Activated T-helper 1 cell treated with Interleukin-2 at 50 U/mL for 16 hours (primary cell): ENCODE results near the gene GPR3.
"Not testable (repeated sequence)": the region's sequence is repeated elsewhere in the genome, so short reads cannot be mapped to it uniquely, and the experiment has no call there.

ENCODE experiments used
- DNase-seq: peaks from one replicate; pipeline ENCODE4 v3.0.0-alpha.2; 2020; ENCODE audit warnings: low read depth

GPR3 gene

DNA sequence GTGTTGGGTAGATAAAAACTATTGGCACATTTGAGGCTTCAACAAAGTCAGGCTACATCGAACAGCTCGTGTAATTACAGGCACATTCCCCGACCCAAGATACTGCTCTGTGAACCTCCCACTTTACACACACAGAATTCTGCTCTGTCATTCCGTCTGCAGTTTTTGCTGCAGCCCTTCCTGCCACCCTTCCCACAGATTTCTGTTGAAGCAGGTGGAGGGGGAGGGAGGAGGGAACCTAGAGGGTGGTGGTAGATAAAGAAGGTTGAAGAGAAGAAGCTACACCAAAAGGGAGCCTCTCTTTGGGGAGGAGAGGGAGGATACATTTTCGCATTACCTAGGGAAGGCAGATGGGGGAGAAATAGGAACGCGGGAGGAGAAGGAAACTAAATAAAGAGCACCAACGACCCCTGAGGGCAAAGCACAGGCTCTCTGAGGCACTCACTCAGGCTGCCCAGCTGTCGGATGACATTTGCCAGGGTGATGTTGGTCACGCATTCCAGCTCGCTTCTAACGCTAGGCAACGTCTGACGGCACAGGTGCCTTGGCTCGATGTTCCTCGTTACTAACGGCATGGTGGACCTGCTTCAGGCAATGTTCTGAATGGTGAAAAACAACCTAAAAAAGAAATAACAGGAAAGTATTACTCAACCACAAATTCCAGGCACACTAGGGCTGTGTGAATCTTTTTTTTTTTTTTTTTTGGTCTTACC is 36.0 kb downstream of the GPR3 start:
- DNase-seq = no peak

DNA sequence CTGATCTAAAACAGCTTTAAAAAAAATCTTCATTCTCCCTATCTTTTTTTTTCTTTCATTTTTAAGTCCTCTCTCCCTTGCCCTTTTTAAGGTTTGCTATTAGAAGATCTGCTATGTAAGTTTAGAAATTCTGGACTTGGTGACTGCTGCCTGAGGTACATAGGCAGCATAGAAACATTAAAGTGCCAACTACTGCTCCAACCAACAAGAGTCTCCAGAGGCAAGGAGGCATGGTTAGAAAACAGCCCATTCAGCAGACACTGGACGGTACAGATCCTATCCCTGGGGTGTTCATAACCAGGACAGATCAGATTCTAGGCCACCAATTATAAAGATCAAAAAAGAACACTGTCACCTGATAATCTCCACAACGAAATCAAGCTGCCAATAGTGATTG is 36.6 kb downstream of the GPR3 start:
- DNase-seq = no peak

DNA sequence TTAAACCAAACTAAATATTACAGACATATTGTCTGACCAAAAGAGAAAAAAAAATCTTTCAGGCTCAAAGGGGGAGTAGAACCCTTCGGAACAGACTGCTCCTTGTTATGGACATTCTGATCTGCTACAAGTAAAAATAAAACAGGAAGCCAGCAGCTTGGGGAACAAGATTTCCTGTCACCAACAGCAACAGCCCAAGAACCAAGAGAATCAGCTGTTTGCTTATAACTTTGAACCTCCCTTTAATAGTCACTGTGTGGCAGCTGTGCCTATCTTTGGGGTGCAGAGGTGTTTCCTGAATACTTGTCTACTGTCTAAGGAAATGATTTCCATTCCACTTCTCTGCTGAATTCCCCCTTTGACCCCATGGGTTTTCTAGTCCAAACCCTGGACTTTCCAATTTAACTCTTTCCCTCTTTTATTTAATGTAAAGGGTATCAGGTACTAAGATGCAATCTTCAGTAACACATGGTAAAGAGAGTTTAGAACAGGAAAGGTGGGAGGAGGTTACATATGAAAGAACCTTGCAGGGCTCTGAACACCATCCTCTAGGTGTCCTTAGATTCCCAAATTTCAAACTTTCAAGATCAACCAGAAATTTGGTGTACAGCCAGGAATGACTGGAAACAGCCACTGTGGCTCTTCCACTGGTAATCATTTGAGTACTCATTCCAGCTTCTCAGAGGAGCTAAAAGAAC is 38.6 kb downstream of the GPR3 start:
- no peak for DNase-seq

- no peak for DNase-seq
These were observed 39.1 kb downstream of the GPR3 start for GRCh38 chr1:27431601-27431940.

DNA sequence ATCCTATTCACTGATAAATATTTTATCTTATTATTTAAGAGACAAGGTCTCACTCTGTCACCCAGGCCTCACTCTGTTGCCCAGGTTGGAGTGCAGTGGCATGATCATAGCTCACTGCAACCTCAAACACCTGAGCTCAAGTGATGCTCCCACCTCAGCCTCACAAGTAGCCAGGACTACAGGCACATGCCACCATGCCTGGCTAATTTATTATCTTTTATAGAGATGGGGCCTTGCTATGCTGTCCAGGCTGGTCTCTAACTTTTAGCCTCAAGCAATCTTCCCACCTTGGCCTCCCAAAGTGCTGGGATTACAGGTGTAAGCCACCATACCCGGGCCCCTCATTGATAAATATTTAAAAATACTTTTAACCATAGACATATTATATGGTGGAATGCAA is 40.3 kb downstream of the GPR3 start:
- DNase-seq = not testable (repeated sequence)

DNA sequence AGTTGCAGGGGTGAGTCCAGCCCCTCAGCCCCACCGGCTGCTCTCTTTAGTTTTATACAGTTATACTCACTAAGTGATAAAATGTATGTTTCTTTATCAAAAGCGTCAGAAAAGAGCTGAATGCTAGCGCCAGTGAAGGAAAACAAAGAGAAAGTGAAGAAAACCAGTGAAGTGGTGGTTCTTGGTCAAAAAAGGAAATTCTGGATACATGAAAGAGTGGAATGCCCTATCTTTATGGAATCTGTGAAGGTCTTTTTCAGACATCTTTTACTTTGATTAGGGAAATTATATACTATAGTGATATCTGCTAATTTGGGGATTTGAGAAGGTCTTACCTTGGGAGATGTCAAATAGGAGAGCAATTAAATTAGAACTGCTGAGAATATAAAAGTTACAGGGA is 41.3 kb downstream of the GPR3 start:
- DNase-seq = no peak

GRCh38 chr1:27435566-27436203 is 43.3 kb downstream of the GPR3 start:
- DNase-seq = no peak

DNA sequence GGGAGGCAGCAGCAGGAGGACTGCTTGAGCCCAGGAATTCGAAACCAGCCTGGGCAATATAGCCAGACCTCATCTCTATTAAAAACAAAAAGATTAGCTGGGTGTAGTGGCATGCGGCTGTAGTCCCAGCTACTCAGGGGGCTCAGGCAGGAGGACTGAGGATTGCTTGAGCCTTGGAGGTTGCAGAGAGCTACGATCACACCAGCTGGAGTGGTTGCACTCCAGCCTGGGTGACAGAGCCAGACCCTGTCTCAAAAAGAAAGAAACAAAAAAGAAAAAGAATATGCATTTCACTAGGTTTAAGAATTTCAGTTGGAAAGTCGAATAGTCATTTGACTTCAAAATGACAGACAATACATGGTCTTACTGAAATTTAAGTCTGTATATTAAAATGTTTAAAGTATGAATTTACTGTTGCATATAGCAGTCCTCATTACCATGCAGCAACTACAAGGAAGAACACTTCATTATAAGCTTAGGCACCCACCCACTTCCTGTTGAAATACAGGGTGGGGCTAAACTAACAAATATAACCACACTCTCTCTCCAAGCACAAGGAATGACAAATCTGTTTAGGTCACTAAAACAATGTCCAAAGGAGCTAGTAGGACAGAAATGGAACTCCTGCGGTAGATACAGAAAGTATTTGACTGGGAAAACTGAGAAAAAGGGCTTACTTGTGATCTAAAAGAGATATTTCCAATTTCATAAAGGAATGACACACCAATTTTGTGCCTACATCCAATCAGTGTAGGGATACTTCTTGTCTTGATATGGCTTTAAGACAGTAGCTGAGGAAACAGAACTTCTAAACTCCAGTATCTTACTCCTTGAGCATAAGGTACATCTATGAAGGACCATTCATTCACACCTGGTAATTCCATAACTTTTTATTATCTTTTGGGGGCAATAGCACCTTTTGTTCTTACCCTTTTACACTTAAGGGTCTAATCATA is 44.1 kb downstream of the GPR3 start:
- DNase-seq = no peak

DNA sequence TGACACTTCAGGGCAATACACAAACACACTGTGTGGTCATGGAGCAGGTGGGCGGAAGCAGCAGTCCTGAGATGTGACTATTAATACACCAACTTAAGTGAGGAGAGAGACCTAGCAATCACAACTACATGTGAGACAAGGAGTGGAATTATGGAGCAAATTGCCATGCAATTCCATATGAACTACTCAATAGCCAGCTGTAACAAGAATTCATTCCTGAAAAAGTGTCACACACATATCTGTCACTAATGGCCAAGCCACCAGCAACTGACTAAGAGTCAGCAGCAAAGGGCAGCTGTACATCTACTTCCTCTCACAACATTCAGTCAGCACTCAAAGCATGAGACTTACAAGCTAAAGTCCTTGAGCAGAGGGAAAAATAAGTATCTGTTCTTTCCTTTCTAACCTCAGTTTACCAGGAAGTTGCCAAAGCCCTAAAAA is 46.2 kb downstream of the GPR3 start:
- DNase-seq = no peak

GRCh38 chr1:27439150-27439549 is 46.7 kb downstream of the GPR3 start:
- no peak for DNase-seq

- DNase-seq = no peak
These were observed 52.2 kb downstream of the GPR3 start for GRCh38 chr1:27444632-27445031.
